PC-3 (cell line): ENCODE results near the gene DGKD.

ENCODE experiments used
- EZH2 ChIP-seq: fragments of 300-600 bp; sonication (generic); IDR thresholded peaks from one replicate; pipeline ENCODE4 v1.6.1; 2017; ENCODE audit warnings: antibody characterized with exemption, mild to moderate bottlenecking, low read length; ENCODE audit not compliant: unreplicated experiment
- TF ChIP-seq, protein P1 (sequence below): fragments of 300-600 bp; sonication (generic); conservative IDR thresholded peaks from 2 replicates; pipeline ENCODE4 v1.5.1; 2017; ENCODE audit warnings: antibody characterized with exemption, low read depth, mild to moderate bottlenecking, low read length

DNA sequence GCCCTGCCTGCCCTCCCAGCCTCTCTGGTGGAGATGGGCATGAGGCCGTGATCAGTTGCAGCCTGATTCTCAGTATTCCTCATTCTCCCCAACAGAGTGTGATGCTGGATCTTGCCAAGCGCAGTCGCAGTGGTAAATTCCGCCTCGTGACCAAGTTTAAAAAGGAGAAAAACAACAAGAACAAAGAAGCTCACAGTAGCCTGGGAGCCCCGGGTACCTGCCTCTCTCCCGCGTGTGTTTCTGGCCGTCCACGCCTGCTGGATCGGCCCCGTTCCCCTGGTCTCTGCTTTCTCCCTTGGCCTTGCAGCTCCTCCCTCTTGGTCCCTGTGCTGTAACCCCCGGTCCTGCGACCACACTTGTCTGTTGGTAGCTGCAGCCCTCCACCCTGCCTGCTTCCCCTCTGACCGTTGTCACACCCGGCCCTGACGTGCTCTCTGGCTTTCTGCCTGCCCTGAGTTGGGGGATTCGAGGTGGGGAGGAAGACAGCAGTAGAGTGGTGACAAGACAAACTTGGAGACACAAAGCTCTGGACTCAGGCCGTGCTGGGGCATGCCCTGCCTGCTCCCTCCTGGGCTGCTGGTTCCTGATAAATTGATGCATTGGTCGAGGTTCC is 112.8 kb downstream of the DGKD start:
- TF ChIP-seq, protein P1, sequence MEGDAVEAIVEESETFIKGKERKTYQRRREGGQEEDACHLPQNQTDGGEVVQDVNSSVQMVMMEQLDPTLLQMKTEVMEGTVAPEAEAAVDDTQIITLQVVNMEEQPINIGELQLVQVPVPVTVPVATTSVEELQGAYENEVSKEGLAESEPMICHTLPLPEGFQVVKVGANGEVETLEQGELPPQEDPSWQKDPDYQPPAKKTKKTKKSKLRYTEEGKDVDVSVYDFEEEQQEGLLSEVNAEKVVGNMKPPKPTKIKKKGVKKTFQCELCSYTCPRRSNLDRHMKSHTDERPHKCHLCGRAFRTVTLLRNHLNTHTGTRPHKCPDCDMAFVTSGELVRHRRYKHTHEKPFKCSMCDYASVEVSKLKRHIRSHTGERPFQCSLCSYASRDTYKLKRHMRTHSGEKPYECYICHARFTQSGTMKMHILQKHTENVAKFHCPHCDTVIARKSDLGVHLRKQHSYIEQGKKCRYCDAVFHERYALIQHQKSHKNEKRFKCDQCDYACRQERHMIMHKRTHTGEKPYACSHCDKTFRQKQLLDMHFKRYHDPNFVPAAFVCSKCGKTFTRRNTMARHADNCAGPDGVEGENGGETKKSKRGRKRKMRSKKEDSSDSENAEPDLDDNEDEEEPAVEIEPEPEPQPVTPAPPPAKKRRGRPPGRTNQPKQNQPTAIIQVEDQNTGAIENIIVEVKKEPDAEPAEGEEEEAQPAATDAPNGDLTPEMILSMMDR = no peak
- TF ChIP-seq EZH2 = no peak
